PFSK-1 (cell line): ENCODE measurements around the gene KRTAP12-2.

Experiments
- FOXP2 ChIP-seq: optimal IDR thresholded peaks from 2 replicates; pipeline ENCODE3; 2011; ENCODE audit warnings: borderline replicate concordance, control low read depth, inconsistent platforms; ENCODE audit not compliant: insufficient read depth; ENCODE audit errors: extremely low read length, extremely low read depth
- POLR2AphosphoS5 ChIP-seq: IDR thresholded peaks from 2 replicates; pipeline ENCODE4 v1.6.1; 2012; ENCODE audit warnings: low read depth, mild to moderate bottlenecking, control low read depth, low read length, moderate library complexity
- TF ChIP-seq, protein P1 (sequence below), 2 experiments: IDR thresholded peaks; 2 replicates each; pipeline versions ENCODE4 v1.6.1 to v1.8.0; 2011 to 2012; ENCODE audit warnings: low read depth in 2 of 2, low read length in 2 of 2, control low read depth in 1 of 2, inconsistent platforms in 1 of 2, mild to moderate bottlenecking in 1 of 2, moderate library complexity in 1 of 2; ENCODE audit not compliant: insufficient read depth in 1 of 2

DNA sequence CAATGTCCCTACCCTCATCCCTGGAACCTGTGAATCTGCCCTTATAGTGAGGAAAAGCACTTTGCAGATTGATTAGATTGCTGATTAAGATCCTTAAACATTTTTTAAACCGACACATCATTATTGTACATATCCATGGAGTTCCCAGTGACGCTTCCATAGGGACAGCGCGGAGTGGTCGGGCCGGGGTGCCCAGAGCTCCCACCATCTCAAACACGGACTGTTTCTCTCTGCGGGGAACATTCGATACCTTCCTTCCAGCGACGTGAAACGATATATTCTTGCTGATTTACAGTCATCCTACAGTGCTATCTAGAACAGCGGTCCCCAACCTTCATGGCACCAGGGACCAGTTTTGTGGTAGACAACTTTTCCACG lies 34.3 kb upstream of the KRTAP12-2 start:
- TF ChIP-seq, protein P1, sequence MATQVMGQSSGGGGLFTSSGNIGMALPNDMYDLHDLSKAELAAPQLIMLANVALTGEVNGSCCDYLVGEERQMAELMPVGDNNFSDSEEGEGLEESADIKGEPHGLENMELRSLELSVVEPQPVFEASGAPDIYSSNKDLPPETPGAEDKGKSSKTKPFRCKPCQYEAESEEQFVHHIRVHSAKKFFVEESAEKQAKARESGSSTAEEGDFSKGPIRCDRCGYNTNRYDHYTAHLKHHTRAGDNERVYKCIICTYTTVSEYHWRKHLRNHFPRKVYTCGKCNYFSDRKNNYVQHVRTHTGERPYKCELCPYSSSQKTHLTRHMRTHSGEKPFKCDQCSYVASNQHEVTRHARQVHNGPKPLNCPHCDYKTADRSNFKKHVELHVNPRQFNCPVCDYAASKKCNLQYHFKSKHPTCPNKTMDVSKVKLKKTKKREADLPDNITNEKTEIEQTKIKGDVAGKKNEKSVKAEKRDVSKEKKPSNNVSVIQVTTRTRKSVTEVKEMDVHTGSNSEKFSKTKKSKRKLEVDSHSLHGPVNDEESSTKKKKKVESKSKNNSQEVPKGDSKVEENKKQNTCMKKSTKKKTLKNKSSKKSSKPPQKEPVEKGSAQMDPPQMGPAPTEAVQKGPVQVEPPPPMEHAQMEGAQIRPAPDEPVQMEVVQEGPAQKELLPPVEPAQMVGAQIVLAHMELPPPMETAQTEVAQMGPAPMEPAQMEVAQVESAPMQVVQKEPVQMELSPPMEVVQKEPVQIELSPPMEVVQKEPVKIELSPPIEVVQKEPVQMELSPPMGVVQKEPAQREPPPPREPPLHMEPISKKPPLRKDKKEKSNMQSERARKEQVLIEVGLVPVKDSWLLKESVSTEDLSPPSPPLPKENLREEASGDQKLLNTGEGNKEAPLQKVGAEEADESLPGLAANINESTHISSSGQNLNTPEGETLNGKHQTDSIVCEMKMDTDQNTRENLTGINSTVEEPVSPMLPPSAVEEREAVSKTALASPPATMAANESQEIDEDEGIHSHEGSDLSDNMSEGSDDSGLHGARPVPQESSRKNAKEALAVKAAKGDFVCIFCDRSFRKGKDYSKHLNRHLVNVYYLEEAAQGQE (IDR thresholded peaks at IDR 0.05; ENCODE audit: insufficient read depth in 1 of 2, low read depth in 2 of 2, low read length in 2 of 2): no peak
- TF ChIP-seq POLR2AphosphoS5 (no peak), FOXP2 (no peak)
